KBM-7 (cell line): ENCODE results near the gene RBM28.
"Not testable (repeated sequence)": the region's sequence is repeated elsewhere in the genome, so short reads cannot be mapped to it uniquely, and the experiment has no call there.

Experiments
- DNase-seq: peaks from one replicate; pipeline ENCODE4 v3.0.0-alpha.2; 2015
- in situ Hi-C: fragments of 300-500 bp; cut with MboI; formaldehyde crosslinking; loops from 2 replicates; pipeline ENCODE4 v1.14.3; 2020; ENCODE audit warnings: low sequenced_read_pairs, low pct_unique_long_range_greater_than_20kb, mixed read lengths

RBM28 gene

DNA sequence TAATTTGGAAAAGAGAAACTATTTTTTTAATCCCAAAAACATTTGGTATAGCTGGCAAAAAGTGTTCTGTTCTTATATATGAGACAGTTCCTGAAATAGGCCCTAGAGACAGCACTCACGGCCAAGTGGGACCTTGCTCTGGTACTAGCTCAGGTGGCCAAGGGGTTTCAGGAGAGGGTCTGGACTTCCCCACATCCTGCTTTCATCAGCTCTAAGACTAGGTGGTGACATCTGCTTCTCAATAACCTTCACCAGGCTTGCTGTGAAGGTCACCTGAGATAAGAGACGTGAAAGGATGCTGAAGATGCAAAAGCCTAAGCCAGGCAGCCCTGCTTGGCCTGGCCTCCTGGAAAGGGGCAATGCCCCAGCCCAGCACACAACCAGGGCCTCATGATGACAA is 40.6 kb downstream of the RBM28 start:
- in situ Hi-C loops: no loop called here
- no peak for DNase-seq

DNA sequence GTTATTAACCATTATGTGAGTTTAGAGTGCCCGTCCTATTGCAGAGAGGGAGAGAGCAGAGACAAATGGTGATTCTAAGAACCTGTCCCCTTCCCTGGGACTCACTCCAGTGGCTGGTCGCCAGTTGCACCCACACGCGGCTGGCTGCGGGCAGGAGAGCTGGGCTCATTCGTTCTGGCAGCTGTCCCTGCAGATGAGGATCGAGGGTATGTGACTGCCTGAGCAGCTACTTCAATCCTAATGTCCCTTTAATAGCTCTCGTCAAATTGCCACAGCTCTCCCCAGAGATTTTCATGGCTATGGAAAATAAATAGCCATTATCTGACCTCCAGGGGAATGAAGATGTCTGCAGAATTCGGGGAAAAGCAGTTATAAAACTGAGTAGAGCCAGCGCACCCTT is 41.6 kb downstream of the RBM28 start:
- in situ Hi-C loops: no loop called here
- no peak for DNase-seq

DNA sequence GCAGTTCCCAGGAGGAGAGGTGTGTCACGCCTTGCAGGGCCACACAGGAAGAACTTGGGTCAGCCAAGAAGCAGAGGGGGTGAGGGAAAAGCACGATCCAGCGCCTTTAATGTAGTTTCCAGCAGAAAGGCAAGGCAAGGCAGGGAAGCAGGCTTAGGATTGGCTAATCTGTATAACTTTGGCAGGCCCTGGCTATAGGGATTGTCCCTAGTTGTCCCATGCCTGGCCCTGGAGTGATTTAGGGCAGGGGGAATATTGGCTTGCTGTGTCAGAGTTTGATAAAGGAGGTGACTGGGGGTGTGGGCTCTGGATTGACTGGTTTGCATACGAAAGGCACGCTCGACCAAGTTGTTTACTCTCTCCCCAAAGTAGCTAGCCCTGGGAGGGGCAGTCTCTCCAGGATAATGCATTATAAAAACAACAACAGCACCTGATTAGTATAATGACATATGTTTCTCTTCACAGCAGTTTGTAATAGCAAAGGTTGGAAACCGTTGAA is 44.5 kb downstream of the RBM28 start:
- DNase-seq: no peak
- in situ Hi-C loops: no loop called here

DNA sequence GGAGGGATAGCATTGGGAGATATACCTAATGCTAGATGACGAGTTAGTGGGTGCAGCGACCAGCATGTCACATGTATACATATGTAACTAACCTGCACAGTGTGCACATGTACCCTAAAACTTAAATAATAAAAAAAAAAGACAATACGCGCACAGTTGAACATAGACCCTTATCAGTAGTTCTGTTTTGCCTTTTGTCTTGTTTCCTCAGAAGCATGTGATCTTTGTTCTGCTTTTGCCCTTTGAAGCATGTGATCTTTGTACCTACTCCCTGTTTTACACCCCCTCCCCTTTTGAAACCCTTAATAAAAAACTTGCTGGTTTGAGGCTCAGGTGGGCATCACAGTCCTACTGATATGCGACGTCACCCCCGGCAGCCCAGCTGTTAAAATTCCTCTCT is 45.7 kb downstream of the RBM28 start:
- DNase-seq, in situ Hi-C loops: not testable (repeated sequence)

DNA sequence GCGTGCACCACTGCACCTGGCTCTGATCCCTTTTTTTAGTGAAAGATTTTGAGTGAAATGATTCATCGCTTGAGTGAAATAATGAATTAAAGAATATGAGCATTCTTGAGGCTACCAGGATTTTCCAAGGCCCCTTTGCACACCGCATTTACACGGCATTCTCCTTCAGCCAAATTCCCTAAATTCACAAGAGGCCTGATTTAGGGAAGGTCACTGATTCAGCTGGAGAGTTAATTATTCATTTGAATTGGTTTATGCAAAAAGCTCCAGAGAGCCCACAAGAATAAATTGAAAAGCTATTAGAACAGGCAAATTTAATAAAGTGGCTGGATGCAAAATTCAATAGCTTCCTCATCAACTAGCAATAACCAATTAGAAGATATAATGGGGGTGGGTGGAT is 56.2 kb downstream of the RBM28 start:
- in situ Hi-C loops: no loop called here
- no peak for DNase-seq

DNA sequence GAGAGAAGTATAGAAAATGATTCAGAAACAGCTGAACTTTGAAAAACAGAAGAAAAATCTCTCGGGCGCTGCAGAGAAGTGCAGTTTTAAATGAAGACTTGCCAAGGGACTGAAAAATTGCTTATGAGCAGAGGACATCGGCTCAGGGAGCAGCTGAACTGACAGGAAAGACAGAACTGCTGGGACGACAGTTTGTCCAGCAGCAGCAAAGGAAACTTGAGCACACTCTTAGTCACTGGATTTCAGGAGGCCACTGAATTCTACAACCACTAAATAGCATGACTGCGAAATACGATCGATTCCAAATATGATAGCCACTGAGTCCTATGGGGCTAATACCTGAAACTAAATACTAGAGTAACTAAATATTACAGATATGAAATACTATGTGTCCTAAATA is 59.6 kb downstream of the RBM28 start:
- DNase-seq: no peak
- in situ Hi-C loops: no loop called here

DNA sequence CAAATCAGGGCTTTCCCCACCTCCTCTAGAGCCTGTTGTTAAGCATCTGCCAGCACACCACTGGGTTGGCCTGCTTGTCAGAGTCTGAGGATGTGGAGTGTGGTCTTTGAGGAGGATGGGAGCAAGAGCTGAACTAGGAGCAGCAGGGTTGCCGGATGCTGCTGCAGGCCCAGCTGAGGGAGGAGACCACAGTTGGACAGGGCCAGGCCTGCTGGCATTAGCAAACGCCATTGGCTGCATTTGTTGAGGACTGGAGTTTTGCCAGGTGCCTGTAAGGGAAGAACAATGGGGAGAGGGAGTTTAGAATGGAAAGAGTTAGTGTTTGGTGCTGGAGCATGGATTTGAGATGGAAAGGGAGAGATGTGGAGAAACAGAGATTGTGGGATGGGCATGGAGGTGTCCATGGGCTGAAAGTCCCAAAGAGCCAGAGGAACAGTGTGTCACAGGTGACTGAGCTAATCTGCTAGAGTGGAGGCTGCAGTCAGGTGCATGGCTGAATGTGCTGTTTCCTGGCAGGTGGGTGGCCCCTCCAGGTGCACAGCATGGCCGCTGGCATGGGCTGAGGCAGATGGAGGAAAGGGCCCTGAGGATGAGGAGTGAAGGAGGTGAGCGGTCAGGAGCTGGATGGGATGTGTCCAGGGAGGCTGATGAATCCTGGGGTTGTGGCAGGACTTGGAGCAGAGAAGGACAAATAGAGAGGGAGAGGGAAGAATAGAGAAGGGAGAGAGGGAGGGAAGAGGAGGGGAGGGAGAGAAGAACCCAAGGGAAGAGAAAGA is 61.9 kb downstream of the RBM28 start:
- in situ Hi-C loops: no loop called here
- no peak for DNase-seq

DNA sequence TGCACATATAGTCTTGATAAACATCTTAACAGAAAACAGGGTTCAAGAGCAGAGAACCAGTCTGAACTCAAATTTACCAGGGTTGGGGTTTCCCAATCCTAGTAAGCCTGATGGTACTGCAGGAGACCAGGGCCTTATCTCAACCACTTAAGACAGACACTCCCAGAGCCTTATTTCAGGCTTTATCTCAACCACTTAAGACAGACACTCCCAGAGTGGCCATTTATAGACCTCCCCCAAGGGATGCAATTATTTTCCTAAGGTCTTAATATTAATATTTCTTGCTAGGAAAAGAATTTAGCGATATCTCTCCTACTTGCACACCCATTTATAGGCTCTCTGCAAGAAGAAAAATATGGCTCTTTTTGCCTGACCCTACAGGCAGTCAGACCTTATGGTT is 63.3 kb downstream of the RBM28 start:
- DNase-seq, in situ Hi-C loops: not testable (repeated sequence)

DNA sequence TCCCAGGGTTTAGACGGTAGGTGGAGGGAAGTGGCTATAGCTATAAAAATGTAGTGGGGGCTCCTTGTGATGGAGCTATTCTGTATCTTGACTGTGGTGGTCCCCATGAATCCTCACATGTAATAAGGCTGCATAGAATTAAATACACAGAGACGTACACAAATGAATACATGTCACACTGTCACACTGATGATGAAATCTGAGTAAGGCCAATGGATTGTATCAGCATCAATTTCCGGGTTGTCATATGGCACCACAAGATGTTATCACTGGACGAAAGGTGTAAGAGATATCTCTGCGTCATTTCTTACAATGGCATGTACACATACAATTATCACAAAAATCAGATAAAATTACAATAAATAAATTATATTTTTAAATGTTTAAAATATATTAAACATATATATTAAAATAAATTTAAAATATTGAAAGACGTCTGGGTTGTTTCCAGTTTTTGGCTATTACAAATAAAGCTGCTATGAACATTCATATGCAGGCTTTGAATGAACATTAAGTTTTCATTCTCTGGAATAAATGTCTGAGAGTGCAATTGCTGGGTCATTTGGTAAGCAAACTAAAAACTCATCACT is 64.5 kb downstream of the RBM28 start:
- DNase-seq: no peak
- in situ Hi-C loops: no loop called here

DNA sequence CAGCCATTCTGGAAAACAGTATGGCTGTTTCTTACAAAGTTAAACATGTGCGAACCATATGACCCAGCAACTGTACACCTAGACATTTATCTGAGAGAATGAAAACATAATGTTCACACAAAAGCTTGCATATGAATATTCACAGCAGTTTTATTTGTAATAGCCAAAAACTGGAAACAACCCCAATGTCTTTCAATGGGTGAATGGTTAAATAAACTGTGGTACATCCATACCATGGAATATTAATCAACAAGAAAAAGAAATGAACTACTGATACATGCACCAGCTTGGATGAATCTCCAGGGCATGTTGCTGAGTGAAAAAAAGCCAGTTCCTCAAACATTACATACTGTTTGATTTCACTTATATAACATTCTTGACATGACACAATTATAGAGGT is 65.3 kb downstream of the RBM28 start:
- no peak for DNase-seq
- in situ Hi-C loops: no loop called here

DNA sequence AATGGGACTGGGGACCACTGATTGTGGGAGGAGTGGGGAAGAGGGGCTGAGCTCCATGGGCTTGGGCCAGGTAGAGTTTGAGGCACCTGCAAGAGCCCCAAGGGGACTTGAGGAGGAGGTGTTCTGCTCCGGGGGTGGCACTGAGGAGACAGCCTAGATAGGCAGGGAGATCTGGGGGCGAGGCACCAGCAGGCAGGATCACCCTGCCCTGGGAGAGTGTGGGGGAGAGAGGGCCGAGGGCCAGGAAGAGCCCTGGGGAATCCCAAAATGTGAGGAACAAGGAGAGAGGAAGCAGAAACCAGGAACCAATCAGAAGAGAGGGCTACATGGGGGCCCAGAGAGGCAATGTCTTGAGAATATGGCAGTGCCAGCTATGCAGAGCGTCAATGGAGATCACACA is 68.0 kb downstream of the RBM28 start:
- no peak for DNase-seq
- in situ Hi-C loops: no loop called here

DNA sequence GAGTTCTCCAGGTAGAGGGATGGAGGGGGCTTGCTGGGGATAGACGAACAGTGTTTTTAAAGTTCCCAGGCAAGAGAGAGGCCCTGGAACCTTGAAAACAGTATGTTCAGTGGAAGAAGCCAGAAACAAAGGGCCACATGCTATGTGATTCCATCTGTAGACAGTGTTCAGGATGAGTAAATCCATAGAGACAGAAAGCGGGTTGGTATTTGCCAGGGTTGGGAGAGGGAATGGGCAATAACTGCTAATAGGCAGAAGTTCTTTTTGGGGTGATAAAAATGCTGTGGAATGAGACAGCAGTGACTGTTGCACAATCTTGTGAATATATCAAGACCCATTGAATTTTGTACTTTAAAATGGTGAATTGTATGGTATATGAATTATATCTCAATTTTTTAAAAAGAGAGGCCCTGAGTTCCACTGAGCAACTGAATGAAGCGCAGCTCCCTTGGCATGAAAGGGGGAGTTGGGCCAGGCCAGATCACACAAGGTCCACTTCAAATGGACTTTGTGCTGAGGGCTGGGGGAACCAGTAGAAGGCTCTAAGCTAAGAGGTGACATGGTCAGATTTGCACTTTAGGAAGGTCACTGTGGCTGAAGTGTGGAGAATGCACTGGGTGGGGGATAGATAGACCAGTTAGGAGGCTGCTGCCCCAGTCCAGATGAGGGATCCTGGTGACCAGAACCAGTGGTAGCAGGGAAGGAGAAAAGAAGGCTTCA is 68.7 kb downstream of the RBM28 start:
- DNase-seq: no peak
- in situ Hi-C loops: no loop called here

DNA sequence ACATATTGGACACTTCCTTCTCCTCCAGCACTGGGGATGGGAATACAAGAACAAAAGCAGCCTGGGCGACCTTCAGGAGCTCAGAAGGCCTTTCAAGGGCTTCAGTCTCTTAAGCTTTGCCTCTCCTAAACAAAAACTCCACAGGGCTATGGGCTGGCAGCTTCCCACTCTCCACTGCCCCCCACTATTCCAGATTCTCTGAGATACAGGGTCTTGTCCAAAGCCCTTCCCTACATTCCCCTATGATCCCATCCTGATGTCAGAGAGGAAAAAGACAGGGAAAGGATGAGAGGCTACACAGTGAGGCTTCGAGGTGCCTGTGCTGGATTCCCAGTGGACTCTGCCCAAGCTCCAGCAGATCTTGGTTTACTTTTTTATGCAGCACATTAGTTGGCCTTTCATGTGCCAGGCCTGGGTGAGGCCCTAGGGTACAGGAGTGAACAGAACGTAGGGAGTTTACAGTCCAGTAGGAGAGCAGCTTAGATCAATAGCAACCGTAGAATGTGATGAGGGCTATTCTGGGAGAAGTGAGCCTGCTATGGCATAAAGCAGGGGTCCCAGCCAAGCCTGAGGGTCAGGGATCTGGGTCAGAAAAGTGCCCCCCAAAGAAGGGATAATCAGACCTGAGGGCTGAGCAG is 69.3 kb downstream of the RBM28 start:
- in situ Hi-C loops: no loop called here
- DNase-seq: no peak

DNA sequence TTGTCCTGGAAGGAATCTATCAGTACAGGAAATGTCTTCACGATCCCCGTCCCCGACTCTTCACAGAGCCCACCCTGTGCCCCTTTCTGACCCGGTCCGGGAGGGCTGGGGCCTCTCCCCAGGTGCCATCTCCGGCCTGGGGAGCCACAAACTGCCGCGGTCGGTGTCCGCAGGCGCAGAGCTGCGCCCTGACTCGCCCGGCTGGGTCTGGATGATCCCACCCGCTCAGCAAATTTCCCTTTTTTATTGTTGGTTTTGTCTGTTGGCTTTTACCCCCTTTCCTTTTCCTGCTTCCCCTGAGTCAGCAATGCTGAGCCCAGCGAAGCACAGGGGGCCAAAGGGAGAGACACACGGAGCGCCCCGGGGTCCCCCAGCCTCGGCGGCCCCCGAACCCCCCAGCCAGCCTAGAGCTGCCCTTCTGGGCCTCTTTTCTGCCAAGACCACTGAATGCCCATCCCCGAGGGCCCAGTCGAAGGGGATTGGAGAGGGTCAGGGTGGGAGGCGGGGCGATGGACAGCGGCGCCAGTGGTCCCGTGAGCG is 71.7 kb downstream of the RBM28 start:
- no peak for DNase-seq
- in situ Hi-C loops: no loop called here

DNA sequence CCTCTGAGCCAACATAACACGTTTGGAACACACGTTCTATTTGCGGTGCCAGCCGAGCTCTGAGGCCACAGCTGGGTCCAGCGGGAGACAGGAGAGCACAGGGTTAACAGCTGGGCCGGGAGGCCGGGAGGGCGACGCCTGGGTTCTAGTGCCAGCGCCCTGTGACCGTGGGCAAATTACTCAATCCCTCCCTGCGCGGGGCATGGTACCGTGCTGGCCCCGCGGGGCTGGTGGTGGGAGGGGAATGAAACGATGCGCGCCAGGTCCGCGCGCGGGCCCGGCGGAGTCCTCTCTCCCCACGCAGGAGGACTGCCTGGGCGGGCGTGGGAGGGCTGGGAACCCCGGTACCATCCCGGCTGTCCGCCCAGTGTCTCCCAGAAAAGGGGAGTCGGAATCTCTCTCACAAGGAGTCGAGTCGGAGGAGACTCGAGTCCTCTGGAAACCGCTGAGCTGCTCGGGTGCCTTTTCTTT is 72.2 kb downstream of the RBM28 start:
- in situ Hi-C loops: no loop called here

DNA sequence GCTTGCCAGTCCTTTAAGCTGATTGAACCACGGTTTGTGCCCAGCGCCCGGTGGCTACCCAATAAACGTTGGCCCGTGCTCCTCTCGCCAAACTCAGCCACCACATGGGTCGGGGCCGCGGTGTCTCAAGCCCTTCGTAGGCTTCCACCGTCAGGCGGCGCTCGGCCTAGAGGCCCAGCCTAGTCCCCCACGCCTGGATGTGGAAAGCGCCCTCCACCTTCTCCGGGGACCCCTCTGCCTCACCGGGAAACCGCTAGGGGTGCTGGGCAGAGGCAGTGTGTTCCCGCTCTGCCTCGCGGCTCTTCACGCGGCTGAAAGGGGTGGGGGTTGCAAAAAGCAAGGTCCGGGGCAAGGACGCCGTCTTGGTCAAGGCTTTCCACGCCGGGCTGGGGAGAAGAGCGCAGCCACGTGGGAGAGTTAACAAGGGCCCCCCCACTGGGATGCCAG is 72.9 kb downstream of the RBM28 start:
- in situ Hi-C loops: no loop called here
- no peak for DNase-seq

More for the DNA sequence above, 72.2 kb downstream of the RBM28 start:
- no peak for DNase-seq

DNA sequence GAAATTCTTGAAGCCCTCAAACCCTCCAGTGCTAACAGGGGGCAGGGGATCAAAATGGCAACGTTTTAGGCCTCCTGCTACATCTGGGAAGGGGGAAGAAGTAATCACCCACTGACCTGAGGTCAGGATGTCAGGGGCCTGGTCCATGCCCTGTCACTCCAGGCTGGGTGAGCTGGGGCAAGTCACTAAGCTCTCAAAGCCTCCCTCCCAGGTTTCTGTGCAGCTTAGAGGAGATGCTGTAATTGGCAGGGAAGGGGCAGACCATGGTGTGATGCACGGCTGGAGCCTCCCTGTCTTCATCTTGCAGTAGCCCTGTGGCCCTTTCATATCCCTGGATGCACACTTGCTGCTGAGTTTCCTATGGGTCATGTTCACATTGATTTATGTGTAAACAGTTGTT is 75.5 kb downstream of the RBM28 start:
- DNase-seq: no peak
- in situ Hi-C loops: no loop called here

DNA sequence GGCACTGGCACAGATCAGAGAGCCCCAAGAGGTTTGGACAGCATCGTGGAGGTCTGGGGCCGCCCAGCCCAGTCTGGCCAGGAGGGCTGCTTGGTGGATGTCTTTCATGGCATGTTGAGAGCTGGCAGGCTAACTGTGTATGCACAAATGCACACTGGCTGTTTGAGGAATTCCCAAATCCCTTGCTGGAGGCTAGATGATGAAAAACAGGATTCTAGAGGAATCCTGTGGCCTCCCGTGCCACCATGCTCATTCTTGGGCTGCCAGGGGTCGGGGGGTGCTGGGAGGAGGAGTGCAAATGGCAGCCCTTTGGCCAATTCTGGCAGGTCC is 76.1 kb downstream of the RBM28 start:
- DNase-seq: no peak
- in situ Hi-C loops: no loop called here

DNA sequence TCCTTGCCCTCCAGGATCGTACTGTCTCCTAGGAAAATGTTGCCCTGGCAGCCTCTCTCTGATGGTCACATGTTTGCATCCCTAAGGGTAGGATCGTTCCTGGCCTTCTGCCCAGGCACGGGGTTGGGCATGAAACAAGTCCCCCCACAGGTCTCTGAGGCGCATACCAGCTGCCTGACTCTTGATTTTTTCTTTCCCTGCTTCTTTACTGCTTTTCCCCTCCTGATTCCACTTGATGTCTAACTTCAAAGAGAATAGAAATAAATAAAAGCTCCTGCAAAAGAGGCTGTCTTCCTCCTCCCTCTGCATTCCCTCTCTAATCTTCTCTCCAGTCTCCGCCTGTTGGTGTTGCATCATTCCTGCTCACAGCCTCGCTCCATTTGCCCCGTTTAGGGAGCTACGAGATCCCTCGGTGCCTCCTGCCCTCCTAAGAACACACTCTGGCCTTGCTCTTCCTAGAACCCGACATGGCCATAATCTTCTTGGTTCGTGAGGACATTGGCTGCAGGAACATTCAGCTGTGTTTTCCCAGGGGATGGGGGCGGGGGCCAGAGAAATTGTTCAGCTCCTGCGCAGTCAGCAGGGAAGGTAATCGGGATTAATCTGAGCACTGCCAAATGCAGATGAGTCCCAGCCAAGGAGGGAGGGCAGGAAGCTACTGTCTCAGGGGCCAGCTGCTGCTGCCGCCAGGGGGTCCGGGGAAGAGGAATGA is 76.7 kb downstream of the RBM28 start:
- in situ Hi-C loops: no loop called here
- no peak for DNase-seq
